DOHH2 (cell line): ENCODE data around the gene ORC4.

Experiments used
- CTCF ChIP-seq: fragments of 200-600 bp; sonication (generic); IDR thresholded peaks from one replicate; pipeline ENCODE4 v1.5.1; 2014; ENCODE audit warnings: antibody characterized with exemption, mild to moderate bottlenecking, low read depth, low read length; ENCODE audit not compliant: poor library complexity, severe bottlenecking
- EZH2phosphoT487 ChIP-seq: fragments of 200-600 bp; sonication (generic); IDR thresholded peaks from 2 replicates; pipeline ENCODE4 v1.6.1; 2017; ENCODE audit warnings: borderline replicate concordance, mild to moderate bottlenecking, antibody characterized with exemption, low read length, moderate library complexity, mixed read lengths

DNA sequence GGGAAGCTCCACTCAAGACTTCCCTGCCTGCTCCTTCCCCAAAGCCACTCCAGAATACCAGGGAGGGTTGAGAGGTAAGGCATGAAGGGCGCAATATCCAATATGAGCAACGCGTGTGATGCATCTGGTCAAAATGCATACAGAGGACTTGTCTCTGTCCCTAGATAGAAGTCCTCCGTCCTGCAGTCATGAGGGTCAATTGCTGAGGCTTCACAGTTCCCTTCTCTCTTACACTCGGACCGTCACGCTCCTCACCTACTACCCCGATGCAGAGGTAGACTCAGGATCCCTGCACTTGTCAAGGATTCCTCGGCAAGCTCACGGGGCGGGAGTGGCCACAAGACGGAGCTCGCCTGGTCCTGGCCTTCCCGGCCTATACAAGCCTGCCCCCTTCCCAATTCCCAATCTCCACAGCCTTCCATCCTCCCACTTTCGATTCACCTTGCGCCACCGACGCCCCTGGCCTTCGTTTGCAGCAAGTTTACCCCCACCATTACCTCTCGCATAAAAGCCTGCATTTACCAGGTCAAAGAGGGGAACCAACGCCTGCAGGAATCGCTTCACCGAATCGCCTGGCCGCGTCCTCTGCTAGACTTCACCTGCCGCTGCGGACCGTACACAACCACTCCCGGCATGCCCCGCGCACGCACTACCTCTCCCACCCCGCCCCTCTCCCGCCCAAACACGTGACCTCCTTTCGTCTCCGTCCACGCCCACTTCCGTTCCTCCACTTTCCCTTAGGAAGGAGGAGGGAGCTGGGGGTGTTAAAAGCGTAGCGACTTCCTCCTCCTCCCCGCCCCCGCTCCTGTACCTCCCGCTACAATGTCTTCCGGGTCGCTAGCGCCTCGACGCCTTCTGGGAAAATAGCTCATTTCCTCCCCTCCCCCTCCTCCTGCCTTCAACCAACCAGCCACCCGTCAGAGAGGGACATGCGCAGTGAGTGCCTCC, at the start of gene ORC4:
- TF ChIP-seq CTCF = peak; percentile 42
- no peak for TF ChIP-seq EZH2phosphoT487
